HK-2 (cell line): ENCODE results near the gene CEACAM19.
"Not testable (repeated sequence)": the region's sequence is repeated elsewhere in the genome, so short reads cannot be mapped to it uniquely, and the experiment has no call there.

Source experiments
- DNase-seq: peaks from one replicate; pipeline ENCODE4 v3.0.0-alpha.2; 2018; ENCODE audit not compliant: unreplicated experiment

CEACAM19 gene

DNA sequence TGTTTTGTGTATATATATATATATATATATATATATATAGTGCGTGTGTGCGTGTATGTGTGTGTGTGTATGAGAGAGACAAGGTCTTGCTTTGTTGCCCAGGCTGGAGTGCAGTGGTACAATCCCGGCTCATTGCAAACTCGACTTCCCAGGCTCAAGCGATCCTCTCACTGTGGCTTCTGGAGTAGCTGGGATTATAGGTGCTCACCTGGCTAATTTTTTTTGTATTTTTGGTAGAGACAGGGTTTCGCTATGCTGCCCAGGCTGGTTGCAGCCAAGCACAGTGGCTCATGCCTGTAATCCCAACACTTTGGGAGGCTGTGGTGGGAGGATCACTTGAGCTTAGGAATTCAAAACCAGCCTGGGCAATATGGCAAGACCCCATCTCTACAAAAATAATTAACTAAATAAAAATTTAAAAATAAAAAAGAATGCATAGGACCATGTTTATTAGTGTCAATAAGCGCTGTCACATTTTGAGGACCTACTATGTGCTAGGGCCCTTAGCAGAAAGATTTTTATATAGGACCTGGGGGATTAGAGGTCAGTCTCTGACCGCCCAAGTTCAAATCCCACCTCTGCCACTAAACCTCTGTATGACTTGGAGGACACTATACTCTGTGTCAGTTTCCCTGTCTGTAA is 25.8 kb upstream of the CEACAM19 start:
- no peak for DNase-seq

DNA sequence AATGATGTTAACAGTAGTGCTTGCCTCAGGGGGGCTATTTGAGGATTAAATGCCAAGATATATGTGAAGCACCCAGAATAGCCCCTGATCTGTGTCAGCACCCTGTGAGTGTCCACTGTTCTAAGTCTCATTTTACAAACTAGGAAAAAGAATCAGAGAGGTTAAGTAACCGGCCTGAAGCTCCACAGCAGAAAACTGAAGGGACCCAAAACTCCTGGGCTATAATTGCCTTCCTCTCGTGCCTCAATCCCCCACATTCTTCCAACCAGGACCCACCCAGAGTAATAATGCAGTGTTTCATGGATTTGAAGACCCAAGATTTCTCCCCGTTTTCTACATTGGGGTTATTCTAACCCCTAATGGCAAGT is 25.2 kb upstream of the CEACAM19 start:
- DNase-seq = no peak

DNA sequence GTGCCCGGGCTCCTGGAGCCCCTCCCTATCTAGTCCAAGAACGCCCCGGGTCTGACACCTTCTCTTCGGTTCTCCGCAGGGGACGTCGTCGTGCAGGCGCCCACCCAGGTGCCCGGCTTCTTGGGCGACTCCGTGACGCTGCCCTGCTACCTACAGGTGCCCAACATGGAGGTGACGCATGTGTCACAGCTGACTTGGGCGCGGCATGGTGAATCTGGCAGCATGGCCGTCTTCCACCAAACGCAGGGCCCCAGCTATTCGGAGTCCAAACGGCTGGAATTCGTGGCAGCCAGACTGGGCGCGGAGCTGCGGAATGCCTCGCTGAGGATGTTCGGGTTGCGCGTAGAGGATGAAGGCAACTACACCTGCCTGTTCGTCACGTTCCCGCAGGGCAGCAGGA is 24.1 kb upstream of the CEACAM19 start:
- DNase-seq = no peak

DNA sequence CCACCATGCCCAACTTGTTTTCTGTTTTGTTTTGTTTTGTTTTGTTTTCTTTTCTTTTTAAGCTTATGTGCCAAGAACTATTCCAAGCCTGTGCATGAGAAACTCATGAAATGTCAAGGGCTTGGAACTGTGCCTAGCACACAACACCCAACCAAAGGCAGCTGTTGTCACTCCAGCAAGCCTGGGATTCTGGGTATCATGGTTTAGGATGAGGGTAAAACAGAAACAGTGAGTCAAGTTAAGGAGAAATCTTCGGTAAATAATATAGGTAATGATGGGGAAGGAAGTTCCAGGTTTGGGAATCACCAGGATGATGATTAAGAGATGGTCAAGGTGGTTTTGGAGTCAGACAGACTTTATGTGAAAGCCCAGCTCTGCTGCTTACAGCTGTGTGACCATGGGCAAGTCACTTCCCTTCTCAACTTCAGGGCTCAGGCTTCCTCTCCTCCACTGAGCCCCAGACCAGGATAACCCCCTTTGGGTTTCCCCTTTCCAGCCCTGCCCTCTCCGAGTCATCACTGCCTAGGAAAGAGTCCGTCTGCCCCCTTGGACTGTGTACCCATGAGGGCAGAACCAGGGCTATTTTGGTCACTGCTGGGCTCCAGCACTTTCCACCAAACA is 22.5 kb upstream of the CEACAM19 start:
- DNase-seq = peak; percentile 48

DNA sequence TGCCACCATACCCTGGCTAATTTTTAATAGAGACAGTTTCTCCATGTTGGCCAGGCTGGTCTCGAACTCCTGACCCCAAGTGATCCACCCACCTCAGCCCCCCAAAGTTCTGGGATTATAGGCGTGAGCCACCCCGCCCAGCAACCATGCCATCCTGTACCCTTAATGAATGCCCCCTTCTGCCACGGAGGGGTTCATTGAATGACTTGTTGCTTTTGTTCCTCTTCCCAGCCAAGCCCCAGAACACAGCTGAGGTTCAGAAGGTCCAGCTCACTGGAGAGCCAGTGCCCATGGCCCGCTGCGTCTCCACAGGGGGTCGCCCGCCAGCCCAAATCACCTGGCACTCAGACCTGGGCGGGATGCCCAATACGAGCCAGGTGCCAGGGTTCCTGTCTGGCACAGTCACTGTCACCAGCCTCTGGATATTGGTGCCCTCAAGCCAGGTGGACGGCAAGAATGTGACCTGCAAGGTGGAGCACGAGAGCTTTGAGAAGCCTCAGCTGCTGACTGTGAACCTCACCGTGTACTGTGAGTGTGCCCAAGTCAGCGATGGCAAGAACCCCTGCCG is 21.6 kb upstream of the CEACAM19 start:
- DNase-seq = no peak

DNA sequence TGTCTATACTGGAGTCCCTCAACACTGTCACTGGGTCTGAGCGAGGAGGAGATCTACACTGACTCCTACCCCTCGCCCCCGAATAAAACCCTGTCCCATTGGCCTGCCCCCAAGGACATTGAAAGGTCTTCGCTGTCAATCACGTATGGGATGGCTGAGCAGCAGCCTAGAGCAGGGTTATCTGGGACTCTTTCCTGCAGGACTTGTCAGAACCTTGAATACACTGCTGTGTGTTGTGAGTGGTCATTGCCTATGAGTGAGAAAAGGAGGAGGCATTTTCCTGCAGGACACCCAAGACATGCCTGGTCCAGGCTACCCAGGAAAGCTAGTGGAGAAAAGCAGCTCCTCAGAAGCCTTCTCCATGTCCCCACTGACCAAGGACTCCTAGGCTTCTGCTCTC is 17.9 kb upstream of the CEACAM19 start:
- DNase-seq = no peak

DNA sequence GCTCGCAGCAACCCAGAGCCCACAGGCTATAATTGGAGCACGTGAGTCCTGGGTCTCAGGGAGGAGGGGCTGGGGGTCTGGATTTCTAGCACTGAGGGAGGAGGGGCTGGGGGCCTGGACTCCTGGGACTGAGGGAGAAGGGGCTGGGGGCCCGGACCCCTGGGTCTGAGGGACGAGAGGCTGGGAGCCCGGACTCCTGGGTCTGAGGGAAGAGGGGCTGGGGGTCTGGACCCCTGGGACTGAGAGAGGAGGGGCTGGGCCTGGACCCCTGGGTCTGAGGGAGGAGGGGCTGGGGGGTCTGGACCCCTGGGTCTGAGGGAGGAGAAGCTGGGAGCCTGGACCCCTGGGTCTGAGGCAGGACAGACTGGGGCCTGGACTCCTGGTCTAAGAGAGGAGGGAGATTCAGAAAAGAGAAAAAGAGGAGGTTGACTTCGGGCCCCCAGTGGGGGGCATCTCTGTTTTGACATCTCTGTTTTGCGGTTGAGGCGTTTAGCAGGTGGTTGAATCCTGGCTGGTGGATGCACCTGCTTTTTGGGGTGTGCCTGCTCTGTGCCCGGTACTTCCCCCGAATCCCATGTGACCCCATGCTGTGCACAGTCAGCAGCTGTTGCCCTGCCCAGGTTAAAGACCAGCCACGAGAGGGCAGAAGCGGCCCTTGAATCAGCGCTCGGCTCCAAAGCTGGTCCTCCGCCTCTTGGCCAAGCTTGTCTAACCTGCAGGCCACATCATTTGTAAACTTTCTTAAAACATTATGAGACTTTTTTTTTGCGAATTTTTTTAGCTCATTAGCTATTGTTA is 17.1 kb upstream of the CEACAM19 start:
- DNase-seq = no peak

DNA sequence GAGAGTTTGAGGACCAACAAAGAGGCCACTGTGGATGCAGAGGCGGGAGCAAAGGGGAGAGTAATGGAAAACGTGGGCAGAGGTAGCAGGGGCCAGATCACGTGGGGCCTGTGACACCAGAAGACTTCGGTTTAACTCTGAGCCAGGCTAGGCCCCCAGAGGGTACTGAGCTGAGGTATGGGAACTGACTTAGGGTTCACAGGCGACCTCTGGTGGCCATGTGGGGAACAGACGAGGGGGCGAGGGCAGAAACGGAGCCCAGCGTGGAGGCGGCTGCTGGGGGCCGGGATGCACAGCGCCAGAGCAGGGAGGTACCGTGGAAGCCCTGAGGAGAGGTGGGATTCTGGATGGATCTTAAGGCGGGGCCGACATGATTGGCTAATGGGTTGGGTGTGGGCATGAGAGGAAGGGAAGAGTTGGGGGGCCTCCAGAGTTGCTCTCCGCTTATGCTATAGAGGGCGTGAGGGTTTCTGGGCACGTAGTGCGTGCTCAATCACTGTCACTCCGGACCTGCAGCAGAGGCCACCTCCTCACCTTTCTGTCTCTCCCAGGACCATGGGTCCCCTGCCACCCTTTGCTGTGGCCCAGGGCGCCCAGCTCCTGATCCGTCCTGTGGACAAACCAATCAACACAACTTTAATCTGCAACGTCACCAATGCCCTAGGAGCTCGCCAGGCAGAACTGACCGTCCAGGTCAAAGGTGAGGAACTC is 13.9 kb upstream of the CEACAM19 start:
- peak; percentile 64 for DNase-seq

DNA sequence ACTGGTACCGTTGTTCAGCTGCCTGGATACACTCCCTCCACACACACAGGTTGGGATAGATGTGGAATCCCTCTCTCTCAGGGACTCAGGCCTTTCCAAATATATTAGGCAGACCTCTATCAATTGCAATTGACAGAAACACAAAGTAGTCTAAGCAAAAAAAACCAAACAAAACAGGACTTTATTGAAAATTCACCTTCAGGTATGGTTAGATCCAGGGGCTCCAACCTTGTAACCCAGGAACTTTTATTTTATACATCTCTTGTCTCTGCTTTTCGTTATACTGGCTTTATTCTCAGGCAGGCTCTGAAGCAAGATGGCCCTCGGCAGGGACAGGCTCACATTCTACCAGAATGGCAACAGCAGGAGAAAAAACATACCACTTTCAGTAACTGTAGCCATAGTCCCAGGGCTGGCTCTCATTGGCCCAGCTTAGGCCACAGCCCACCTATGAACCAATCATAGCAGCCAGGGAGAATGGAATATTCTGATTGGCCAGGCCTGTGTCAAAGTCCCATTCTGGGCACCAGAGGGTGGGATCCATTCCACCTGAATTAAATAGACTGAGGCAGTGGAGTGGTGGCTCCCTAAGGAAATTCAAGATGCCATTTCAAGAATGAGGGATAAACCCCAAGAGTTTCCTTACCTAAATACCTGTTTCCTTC is 13.1 kb upstream of the CEACAM19 start:
- DNase-seq = no peak

DNA sequence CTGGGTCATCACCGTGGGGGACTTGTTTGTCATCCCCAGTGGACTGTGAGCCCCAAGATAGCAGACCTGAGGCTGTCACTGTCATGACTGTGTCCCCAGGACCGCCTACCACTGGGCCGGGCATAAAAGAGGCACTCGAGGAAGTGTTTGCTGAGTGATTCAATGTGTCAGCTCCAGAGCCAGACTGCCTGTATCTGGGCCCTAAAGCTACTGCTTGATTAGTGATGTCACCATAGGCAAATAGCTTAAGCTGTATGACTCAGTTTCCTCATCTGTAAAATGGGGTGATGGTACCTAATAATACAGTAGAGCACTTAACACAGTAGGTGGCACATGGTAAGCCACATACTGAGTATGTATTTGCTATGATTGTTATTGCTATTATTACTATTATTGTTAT is 11.2 kb upstream of the CEACAM19 start:
- DNase-seq = no peak

DNA sequence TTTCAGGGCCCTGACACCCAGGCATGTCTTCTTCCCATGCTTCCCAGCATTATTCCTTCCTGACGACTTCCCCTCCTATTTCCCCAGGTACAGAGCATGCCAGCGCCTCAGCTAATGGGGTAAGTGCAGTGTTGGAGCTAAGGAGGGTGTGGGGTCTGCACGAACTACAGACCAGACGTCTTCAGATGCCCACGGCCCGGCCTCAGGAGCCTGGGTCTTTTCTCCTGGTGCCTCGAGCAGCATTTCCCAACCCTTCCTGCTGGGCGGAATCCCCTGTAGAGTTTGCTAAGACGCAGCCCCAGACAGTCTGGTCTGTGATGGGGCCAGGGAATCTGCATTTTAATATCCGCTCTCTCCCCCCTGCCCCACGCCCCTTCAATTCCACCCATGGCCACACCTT is 10.1 kb upstream of the CEACAM19 start:
- DNase-seq = no peak

DNA sequence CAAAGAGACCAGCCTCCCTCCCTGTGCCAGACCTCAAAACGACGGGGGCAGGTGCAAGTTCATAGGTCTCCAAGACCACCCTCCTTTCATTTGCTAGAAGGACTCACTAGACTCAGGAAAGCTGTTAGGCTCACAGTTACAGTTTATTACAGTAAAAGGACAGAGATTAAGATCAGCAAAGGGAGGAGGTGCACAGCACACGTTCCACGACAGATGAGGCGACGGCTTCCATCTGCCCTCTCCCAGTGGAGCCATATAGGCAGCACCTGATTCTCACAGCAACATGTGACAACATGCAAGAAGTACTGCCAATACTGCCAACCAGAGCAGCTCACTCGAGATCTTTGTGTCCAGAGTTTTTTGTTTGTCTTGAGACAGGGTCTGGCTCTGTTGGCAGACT is 9.4 kb upstream of the CEACAM19 start:
- no peak for DNase-seq

DNA sequence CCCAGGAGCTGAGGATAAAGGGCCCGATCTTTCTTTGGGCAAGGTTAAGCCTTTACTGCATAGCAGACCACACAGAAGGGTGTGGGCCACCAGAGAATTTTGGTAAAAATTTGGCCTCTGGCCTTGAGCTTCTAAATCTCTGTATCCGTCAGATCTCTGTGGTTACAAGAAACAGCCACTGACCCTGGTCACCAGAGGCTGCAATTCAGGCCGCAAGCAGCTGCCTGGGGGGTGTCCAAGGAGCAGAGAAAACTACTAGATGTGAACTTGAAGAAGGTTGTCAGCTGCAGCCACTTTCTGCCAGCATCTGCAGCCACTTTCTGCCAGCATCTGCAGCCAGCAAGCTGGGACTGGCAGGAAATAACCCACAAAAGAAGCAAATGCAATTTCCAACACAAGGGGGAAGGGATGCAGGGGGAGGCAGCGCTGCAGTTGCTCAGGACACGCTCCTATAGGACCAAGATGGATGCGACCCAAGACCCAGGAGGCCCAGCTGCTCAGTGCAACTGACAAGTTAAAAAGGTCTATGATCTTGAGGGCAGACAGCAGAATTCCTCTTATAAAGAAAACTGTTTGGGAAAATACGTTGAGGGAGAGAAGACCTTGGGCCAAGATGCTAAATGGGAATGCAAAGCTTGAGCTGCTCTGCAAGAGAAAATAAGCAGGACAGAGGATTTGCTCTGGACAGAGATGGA is 8.4 kb upstream of the CEACAM19 start:
- no peak for DNase-seq

DNA sequence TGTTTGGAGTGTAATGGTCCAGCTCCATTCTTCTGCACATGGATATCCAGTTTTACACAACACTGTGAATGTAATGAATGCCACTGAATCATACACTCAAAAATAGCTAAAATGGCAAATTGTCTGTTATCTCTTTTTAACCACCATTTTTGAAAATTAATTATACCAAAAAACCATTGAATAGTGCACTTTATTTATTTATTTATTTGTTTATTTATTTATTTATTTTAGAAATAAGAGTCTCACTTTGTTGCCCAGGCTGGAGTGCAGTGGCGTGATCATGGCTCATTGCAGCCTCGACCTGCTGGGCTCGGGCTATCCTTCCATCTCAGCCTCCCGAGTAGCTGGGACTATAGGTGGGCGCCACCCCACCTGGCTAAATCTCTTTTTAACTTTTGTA is 7.3 kb upstream of the CEACAM19 start:
- no peak for DNase-seq

DNA sequence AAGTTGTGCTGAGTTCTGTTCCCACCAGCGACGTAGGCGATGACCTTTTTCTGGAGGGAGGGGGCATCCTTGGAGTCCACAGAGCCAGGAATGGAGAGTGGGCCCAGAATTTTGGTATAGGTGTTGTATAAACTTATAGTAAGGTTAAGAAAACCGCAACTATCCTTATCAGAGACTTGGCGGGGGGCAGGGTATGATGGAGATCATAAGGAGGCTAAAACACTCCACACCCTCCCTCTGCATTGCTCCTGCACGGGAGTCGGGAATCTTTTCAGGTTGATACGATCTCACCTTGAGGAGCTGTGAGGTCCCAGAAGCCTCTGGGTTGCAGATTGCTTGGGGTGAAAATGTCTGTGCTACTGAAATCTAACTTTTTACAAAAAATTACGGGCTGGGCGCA is 6.3 kb upstream of the CEACAM19 start:
- DNase-seq = no peak

DNA sequence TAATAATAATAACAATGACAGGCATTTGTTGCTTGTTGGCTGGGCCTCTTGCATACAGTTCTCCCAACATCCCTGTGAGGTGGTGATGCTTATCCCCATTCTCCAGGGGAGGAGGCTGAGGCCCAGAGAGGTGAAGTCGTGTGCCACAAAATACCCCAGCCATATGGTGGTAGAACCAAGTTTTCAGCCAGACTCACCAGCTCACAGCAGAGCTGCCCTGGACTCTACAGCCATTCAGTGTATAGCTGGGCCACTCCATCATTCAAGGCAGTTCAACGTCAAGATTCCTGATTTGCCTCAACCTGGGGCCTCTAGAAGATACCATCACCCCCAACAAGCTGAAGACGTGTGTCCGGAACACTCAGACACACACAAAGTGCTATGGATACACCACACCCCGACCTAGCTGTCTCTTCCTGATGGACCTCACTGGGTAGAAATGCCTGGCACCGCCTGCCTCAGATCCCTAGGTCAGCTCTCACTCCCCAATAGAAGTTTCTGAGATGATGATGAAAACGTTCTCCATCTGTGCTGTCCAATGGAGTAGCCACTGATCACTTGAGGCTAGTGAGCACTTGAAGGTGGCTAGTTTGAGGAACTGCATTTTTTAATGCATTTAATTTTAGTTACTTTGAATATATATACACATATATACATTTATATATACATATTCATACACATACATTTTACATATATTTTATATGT is 4.3 kb upstream of the CEACAM19 start:
- no peak for DNase-seq

DNA sequence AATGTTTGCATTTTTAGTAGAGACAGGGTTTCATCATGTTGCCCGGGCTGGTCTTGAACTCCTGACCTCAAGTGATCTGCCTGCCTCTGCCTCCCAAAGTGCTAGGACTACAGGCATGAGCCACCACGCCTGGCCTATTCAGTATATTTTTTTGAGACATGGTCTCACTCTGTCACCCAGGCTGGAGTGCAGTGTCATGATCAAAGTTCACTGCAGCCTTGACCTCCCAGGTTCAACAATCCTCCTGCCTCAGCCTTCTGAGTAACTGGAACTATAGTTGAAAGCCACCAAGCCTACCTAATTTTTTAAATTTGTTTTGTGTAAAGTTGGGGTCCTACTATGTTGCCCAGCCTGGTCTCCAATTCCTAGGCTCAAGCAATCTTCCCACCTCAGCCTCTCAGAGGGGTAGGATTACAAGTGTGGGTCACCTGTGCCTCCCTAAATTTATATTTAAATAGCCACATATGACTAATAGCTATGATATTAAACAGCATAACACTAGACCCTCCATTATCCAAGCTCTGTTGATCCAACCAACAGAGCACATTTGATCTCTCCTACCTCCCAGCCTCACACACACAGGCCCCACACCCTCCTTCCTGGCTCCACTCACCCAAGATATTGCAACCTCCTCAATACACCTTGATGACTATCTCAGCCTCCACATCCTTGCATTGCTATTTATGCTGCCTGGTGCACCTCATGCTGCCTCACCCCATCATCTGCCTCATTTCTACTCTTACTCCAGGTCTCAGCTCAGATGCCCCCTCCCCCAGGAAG is 2.1 kb upstream of the CEACAM19 start:
- DNase-seq = no peak

DNA sequence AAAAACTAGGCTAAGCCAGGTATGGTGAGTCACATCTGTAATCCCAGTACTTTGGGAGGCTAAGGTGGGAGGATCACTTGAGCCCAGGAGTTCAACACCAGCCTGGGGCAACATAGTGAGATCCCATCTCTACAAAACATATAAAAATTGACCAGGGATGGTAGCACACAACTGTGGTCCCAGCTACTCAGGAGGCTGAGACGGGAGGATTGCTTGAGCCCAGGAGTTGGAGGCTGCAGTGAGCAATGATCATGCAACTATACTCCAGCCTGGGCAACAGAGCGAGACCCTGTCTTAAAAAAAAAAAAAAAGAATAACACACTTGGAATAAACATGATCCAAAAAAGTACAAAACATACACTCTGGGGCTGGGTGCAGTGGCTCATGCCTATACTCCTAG is 1.3 kb upstream of the CEACAM19 start:
- DNase-seq = not testable (repeated sequence)

DNA sequence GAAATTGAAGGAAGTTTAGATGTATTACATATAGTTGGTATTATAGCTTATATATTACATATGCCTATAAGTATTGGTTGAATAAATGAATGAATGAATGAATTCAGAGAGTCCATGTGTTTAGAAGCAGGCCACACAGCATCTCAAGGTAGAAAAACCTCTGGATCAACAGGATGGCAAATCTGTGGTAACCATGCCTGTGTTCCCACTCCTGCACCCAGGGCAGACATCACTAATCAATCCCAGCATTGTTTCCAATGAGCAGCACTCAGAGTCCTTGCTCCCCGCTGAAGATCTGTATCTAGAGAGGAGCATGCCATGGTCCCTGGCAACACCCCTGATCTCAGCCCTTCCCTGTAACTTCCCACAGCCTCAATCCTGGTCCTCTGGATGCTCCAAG is 944 bp downstream of the CEACAM19 start:
- no peak for DNase-seq

DNA sequence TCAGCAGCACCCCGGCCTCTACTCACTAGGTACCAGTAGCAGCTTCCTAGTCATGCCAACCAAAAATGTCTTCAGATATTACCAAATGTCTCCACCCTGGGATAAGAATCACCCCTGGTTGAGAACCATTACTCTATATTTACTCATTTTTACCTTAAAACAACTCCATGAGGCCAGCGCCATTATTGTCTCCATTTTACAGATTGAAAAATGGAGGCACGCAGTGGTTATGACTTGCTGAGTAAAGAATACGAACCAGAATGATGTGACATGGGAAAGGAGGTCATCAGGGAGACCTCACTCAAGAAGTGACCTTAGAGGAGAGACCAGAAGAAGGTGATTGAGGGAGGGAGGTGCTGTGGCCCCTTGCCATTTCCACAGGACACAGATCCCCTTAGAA is 2.2 kb downstream of the CEACAM19 start:
- no peak for DNase-seq
